GM18526 (cell line): Measurements from ENCODE around the gene DPT.

Experiments
- POLR2A ChIP-seq: IDR thresholded peaks from 3 replicates; pipeline ENCODE4 v1.6.1; 2011; ENCODE audit not compliant: insufficient read length; ENCODE audit errors: extremely low read depth

The DPT gene

GRCh38 chr1:168692472-168692871 lies 36.5 kb downstream of the DPT start:
- no peak for TF ChIP-seq POLR2A

GRCh38 chr1:168691541-168691940 lies 37.5 kb downstream of the DPT start:
- no peak for TF ChIP-seq POLR2A

- no peak for TF ChIP-seq POLR2A
Measured at GRCh38 chr1:168689726-168690602, 39.0 kb downstream of the DPT start.

- TF ChIP-seq POLR2A: no peak
Measured at GRCh38 chr1:168689327-168689657, 39.7 kb downstream of the DPT start.

GRCh38 chr1:168688644-168689326 lies 40.2 kb downstream of the DPT start:
- no peak for TF ChIP-seq POLR2A

GRCh38 chr1:168687816-168688215 lies 41.2 kb downstream of the DPT start:
- TF ChIP-seq POLR2A: no peak

- TF ChIP-seq POLR2A: no peak
Measured at GRCh38 chr1:168686666-168687065, 42.3 kb downstream of the DPT start.

- no peak for TF ChIP-seq POLR2A
Measured at GRCh38 chr1:168683871-168684270, 45.1 kb downstream of the DPT start.

- no peak for TF ChIP-seq POLR2A
Measured at GRCh38 chr1:168676861-168677260, 52.1 kb downstream of the DPT start.

GRCh38 chr1:168676029-168676812 lies 52.8 kb downstream of the DPT start:
- TF ChIP-seq POLR2A: no peak

GRCh38 chr1:168673974-168674683 lies 54.9 kb downstream of the DPT start:
- no peak for TF ChIP-seq POLR2A

DNA sequence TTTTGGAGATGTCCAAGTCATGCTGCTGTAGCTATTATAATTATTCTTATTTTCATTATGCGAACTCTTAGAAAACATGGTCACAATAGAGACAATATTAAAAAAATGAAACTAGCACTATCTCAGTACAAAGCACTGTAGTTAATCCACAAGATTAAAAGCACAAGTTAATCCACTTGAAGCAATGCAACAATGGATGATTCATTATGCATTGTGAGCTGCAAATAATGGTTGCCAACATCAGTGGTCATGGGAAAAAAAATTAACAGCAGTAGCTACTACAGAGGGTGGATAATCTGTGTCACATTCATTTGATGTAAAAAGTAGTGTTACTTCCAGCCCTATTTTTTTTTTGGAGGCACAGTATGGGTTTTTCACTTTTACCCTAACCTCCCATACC lies 56.7 kb downstream of the DPT start:
- TF ChIP-seq POLR2A: no peak

GRCh38 chr1:168671782-168672181 lies 57.2 kb downstream of the DPT start:
- TF ChIP-seq POLR2A: no peak

- TF ChIP-seq POLR2A: no peak
Measured at GRCh38 chr1:168665975-168666374, 63.0 kb downstream of the DPT start.
